Osteocyte (in vitro differentiated cells): Measurements from ENCODE around the gene NOL9. TPM values are rescaled to one million over a fixed set of nuclear protein-coding genes. Genes with fewer than 3 reads are reported as not detected.
"Not testable (repeated sequence)": the region's sequence is repeated elsewhere in the genome, so short reads cannot be mapped to it uniquely, and the experiment has no call there.

Experiments
- DNase-seq: peaks from one replicate; pipeline ENCODE4 v3.0.0; 2021; ENCODE audit warnings: mixed read lengths; ENCODE audit not compliant: unreplicated experiment; ENCODE audit errors: extremely low spot score
- H3K27ac Mint-ChIP-seq: one replicate; pipeline ENCODE4 v1.8.0; 2021; ENCODE audit warnings: mild to moderate bottlenecking, mixed read lengths; ENCODE audit not compliant: unreplicated experiment
- H3K27me3 Mint-ChIP-seq: one replicate; pipeline ENCODE4 v1.8.0; 2021; ENCODE audit warnings: mixed read lengths; ENCODE audit not compliant: unreplicated experiment
- H3K36me3 Mint-ChIP-seq: one replicate; pipeline ENCODE4 v1.8.0; 2021; ENCODE audit warnings: mixed read lengths; ENCODE audit not compliant: unreplicated experiment
- H3K4me1 Mint-ChIP-seq: one replicate; pipeline ENCODE4 v1.8.0; 2021; ENCODE audit warnings: mixed read lengths; ENCODE audit not compliant: unreplicated experiment
- H3K4me3 Mint-ChIP-seq: one replicate; pipeline ENCODE4 v1.8.0; 2021; ENCODE audit warnings: mild to moderate bottlenecking, moderate library complexity, mixed read lengths; ENCODE audit not compliant: unreplicated experiment
- H3K9me3 Mint-ChIP-seq: one replicate; pipeline ENCODE4 v1.8.0; 2021; ENCODE audit warnings: mixed read lengths; ENCODE audit not compliant: unreplicated experiment
- CTCF ChIP-seq: fragments of 200-600 bp; sonication (generic); IDR thresholded peaks from 2 replicates; pipeline ENCODE4 v1.5.0; 2021; ENCODE audit warnings: antibody characterized with exemption, mild to moderate bottlenecking, moderate library complexity
- total RNA-seq: library from RNA; stranded (reverse); gene quantifications from 2 replicates; pipeline ENCODE4 v1.2.1, GENCODE V29; 2021

The NOL9 gene
- total RNA-seq, 1 donor from 2014 or later, result 33.5 TPM

GRCh38 chr1:6570100-6570499, 15.8 kb upstream of the NOL9 start:
- no peak for TF ChIP-seq CTCF
- H3K4me3 Mint-ChIP-seq, result no peak overlapping the region
- no peaks in the 10 kb centered on the region for H3K9me3 Mint-ChIP-seq
- H3K36me3 Mint-ChIP-seq, result no peaks in the 10 kb centered on the region
- H3K27me3 Mint-ChIP-seq, result peaks cover 40% of the 10 kb centered on the region
- no peaks in the 10 kb centered on the region for H3K4me1 Mint-ChIP-seq
- no peak for DNase-seq
- H3K27ac Mint-ChIP-seq, result no peak overlapping the region

GRCh38 chr1:6569033-6569432, 14.7 kb upstream of the NOL9 start:
- Mint-ChIP-seq H3K9me3 (no peaks in the 10 kb centered on the region), H3K27ac (no peak overlapping the region), H3K4me3 (no peak overlapping the region), H3K27me3 (peaks cover 40% of the 10 kb centered on the region), H3K4me1 (no peaks in the 10 kb centered on the region), H3K36me3 (no peaks in the 10 kb centered on the region)
- no peak for DNase-seq
- no peak for TF ChIP-seq CTCF

GRCh38 chr1:6560267-6560666, 6.0 kb upstream of the NOL9 start:
- no peak for DNase-seq
- no peak for TF ChIP-seq CTCF
- no peak overlapping the region for H3K27ac Mint-ChIP-seq
- H3K36me3 Mint-ChIP-seq, result no peaks in the 10 kb centered on the region
- H3K9me3 Mint-ChIP-seq, result no peaks in the 10 kb centered on the region
- peaks cover 7% of the 10 kb centered on the region for H3K27me3 Mint-ChIP-seq
- no peaks in the 10 kb centered on the region for H3K4me1 Mint-ChIP-seq
- no peak overlapping the region for H3K4me3 Mint-ChIP-seq

- H3K4me3 Mint-ChIP-seq, result not testable (repeated sequence)
Observed at GRCh38 chr1:6559161-6559560, 4.8 kb upstream of the NOL9 start.

GRCh38 chr1:6557597-6557996, 3.3 kb upstream of the NOL9 start:
- H3K27ac Mint-ChIP-seq, result no peak overlapping the region

More at GRCh38 chr1:6559161-6559560, 4.8 kb upstream of the NOL9 start:
- not testable (repeated sequence) for H3K27ac Mint-ChIP-seq, DNase-seq, H3K27me3 Mint-ChIP-seq, H3K9me3 Mint-ChIP-seq, H3K4me1 Mint-ChIP-seq, H3K36me3 Mint-ChIP-seq

More at GRCh38 chr1:6557597-6557996, 3.3 kb upstream of the NOL9 start:
- Mint-ChIP-seq H3K27me3 (peaks cover 7% of the 10 kb centered on the region), H3K4me1 (peaks cover 12% of the 10 kb centered on the region), H3K36me3 (no peaks in the 10 kb centered on the region), H3K9me3 (no peaks in the 10 kb centered on the region), H3K4me3 (no peak overlapping the region)
- no peak for TF ChIP-seq CTCF
- DNase-seq, result no peak
